H1 (cell line): Measurements from ENCODE around the gene MAGEB4. TPM values are rescaled to one million over a fixed set of nuclear protein-coding genes. Genes with fewer than 3 reads are reported as not detected.

Experiments used
- CBX5 ChIP-seq: fragments of 300-800, 300-1000 bp; sonication (generic); IDR thresholded peaks from 2 replicates; pipeline ENCODE4 v1.7.1; 2016; ENCODE audit warnings: antibody characterized with exemption, low read length, low read depth
- CHD2 ChIP-seq: IDR thresholded peaks from 2 replicates; pipeline ENCODE4 v1.6.1; 2012; ENCODE audit warnings: low read length, improper control_type of control experiment
- GABPA ChIP-seq: IDR thresholded peaks from 2 replicates; pipeline ENCODE4 v1.6.1; 2011; ENCODE audit warnings: mild to moderate bottlenecking, low read length, moderate library complexity, borderline replicate concordance; ENCODE audit not compliant: insufficient read depth
- HDAC2 ChIP-seq, 2 experiments: fragments of 300-600 bp in 1 of 2; sonication (generic) in 1 of 2; IDR thresholded peaks; 2 replicates each; pipeline ENCODE4 v1.6.1; 2011 to 2012; ENCODE audit warnings: low read depth in 2 of 2, low read length in 2 of 2, mild to moderate bottlenecking in 2 of 2, moderate library complexity in 2 of 2, borderline replicate concordance in 1 of 2, inconsistent platforms in 1 of 2
- MAFK ChIP-seq: IDR thresholded peaks from 2 replicates; pipeline ENCODE4 v1.6.1; 2012; ENCODE audit warnings: low read depth, mild to moderate bottlenecking, improper control_type of control experiment, low read length
- POLR2A ChIP-seq, 2 experiments: IDR thresholded peaks; 1 replicate in 1 of 2; 2 replicates in 1 of 2; pipeline ENCODE4 v1.6.1; 2011; ENCODE audit warnings: low read depth in 2 of 2, low read length in 2 of 2, mild to moderate bottlenecking in 2 of 2; ENCODE audit errors: control extremely low read depth in 1 of 2
- polyA plus RNA-seq, 7 experiments: library from polyadenylated mRNA; depleted of rRNA in 3 of 7; stranded (reverse) in 5 of 7; unstranded in 2 of 7; fragments of >200 nt in 5 of 7; fragments of 200-250 nt in 2 of 7; gene quantifications; 1 replicate in 5 of 7; 2 replicates in 1 of 7; 4 replicates in 1 of 7; pipeline versions ENCODE4 v1.2.1 to v1.2.3, GENCODE V29; 2011 to 2013; ENCODE audit warnings: missing spikeins in 2 of 7, mixed read lengths in 2 of 7
- total RNA-seq: library from RNA; stranded (reverse); fragmentation: NEBNext Ultra II Directional; extraction: Animal tissue kit (Norgen Biotek cat#: 25700); gene quantifications from 2 replicates; pipeline ENCODE4 v1.2.1, GENCODE V29; 2021

Gene MAGEB4
- total and polyA plus RNA-seq, 2 of the 8 experiments (the other 6 are each of a cell fraction or from before 2014, with no cell fraction given), result not detected

DNA sequence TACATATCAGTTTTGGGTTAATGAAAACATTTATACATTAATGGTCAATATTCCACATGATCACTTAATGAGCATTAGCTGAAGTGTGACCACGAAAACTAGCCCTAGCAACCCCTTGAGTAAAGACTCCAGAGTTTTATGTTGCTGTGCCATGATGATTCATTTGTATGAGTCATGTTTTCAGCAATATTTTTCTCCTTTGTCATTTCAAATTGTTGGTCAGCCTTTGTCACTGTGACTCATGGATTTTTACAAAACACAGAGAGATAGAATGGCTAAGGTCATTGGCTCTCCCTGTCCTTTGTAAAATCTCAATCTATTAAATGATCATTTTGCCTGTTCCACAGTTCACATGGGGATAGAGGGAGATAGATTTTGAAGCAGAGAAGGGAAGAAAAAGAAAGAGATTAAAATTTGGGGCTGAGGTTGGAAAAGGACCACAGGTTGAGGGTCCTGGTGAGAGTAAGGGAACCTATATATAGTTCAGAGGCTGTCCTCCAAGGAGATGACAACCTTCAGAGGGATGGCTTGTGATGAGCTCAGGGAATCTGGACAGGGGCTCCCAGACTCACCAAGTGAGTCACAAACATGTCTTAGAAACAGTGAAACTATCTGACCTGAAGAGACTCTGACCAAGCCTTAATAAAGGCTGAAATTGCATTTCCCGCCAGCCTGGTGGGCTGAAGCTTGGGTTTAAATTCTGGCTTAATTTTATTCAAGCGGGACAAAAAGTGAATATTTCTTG is 41.8 kb downstream of the MAGEB4 start (continued):
- TF ChIP-seq GABPA (no peak), CHD2 (no peak), HDAC2 (IDR thresholded peaks at IDR 0.05; ENCODE audit: borderline replicate concordance in 1 of 2, low read depth in 2 of 2, low read length in 2 of 2) (no peak), MAFK (no peak), POLR2A (IDR thresholded peaks at IDR 0.05; ENCODE audit: control extremely low read depth in 1 of 2, low read depth in 2 of 2, low read length in 2 of 2) (no peak), CBX5 (no peak)

Other genes starting within 250 kb of the MAGEB4 start
- not detected in 2 replicates for gene MAGEB2, start 26.4 kb upstream of the MAGEB4 start, total RNA-seq
- gene MAGEB2, start 26.4 kb upstream of the MAGEB4 start, polyA plus RNA-seq (2011; rRNA removed), result not detected in 2 replicates
- not detected in 2 replicates for gene MAGEB3, start 11.3 kb upstream of the MAGEB4 start, total RNA-seq
- 0.03 TPM in 1 of 2 replicates, not detected in the other for gene MAGEB3, start 11.3 kb upstream of the MAGEB4 start, polyA plus RNA-seq (2011; rRNA removed)
- not detected in 2 replicates for gene MAGEB1, start 5.1 kb downstream of the MAGEB4 start, total RNA-seq
- 0.05 and 0.08 TPM in 2 replicates for gene MAGEB1, start 5.1 kb downstream of the MAGEB4 start, polyA plus RNA-seq (2011; rRNA removed)
- 0.15 and 0.24 TPM in 2 replicates for gene NR0B1, start 67.4 kb downstream of the MAGEB4 start, total RNA-seq
- gene NR0B1, start 67.4 kb downstream of the MAGEB4 start, polyA plus RNA-seq (2011; rRNA removed), result 0.24 and 0.26 TPM in 2 replicates